Heart left ventricle (tissue), 16 donors: Measurements from ENCODE around the gene USF2. TPM values are rescaled to one million over a fixed set of nuclear protein-coding genes. Genes with fewer than 3 reads are reported as not detected.

Experiments used
- ATAC-seq, 4 donors: fragments of 200-7000 bp; cut with Tn5 transposase; one replicate each; pipeline ENCODE4 v1.9.1; 2020 to 2022; ENCODE audit warnings: moderate library complexity in 4 of 4, mild to moderate bottlenecking in 3 of 4, moderate number of reproducible peaks in 1 of 4
- DNase-seq, 5 donors: peaks; one replicate each; pipeline ENCODE4 v3.0.0-alpha.2; 2020
- H3K27ac ChIP-seq, 12 donors: fragments of 200-600 bp; sonication (generic) in 4 of 12; one replicate each; pipeline versions ENCODE4 v1.5.0 to v1.8.0; 2016 to 2022; ENCODE audit warnings: mild to moderate bottlenecking in 2 of 12
- H3K27me3 ChIP-seq, 9 donors: fragments of 200-600 bp; sonication (generic) in 2 of 9; one replicate each; pipeline versions ENCODE4 v1.5.1 to v1.8.0; 2016 to 2022; ENCODE audit warnings: mild to moderate bottlenecking in 3 of 9
- H3K36me3 ChIP-seq, 9 donors: fragments of 200-600 bp; sonication (generic) in 2 of 9; one replicate each; pipeline versions ENCODE4 v1.5.0 to v1.8.0; 2018 to 2022; ENCODE audit warnings: mild to moderate bottlenecking in 2 of 9
- H3K4me1 ChIP-seq, 12 donors: fragments of 200-600 bp; sonication (generic) in 4 of 12; one replicate each; pipeline versions ENCODE4 v1.5.0 to v1.8.0; 2016 to 2022; ENCODE audit warnings: mild to moderate bottlenecking in 3 of 12
- H3K4me3 ChIP-seq, 12 donors: fragments of 200-600 bp; sonication (generic) in 4 of 12; one replicate each; pipeline versions ENCODE4 v1.5.0 to v1.8.0; 2017 to 2022; ENCODE audit warnings: mild to moderate bottlenecking in 9 of 12, moderate library complexity in 4 of 12
- H3K9me3 ChIP-seq, 12 donors: fragments of 200-600 bp; sonication (generic) in 4 of 12; one replicate each; pipeline versions ENCODE4 v1.5.0 to v1.8.0; 2016 to 2022; ENCODE audit warnings: mild to moderate bottlenecking in 1 of 12
- CTCF ChIP-seq, 12 donors: fragments of 200-600 bp; sonication (generic) in 4 of 12; IDR thresholded peaks; one replicate each; pipeline versions ENCODE4 v1.5.0 to v1.8.0; 2018 to 2022; ENCODE audit warnings: antibody characterized with exemption in 12 of 12, mild to moderate bottlenecking in 5 of 12
- POLR2A ChIP-seq, 2 donors: fragments of 450-650 bp; IDR thresholded peaks; one replicate each; pipeline ENCODE4 v1.6.1; 2017; ENCODE audit warnings: antibody characterized with exemption in 2 of 2, mild to moderate bottlenecking in 2 of 2, moderate library complexity in 2 of 2
- WGBS, 4 donors: extraction: QIAGEN DNeasy Blood & Tissue Kit in 2 of 4; methylation state at CpG; one replicate each; pipeline versions ENCODE4 v1.1.5 to v1.1.7; 2013 to 2018; 5-methylcytosine and 5-hydroxymethylcytosine counted together
- intact Hi-C, 10 donors: fragments of 100-400 bp; cut with DNase I; formaldehyde crosslinking; loops; one replicate each; pipeline versions ENCODE4 v1.11.1 to v1.14.2; 2022
- polyA plus RNA-seq, 2 donors: library from polyadenylated mRNA; stranded (reverse); fragments of 200-250 nt; gene quantifications; one replicate each; pipeline ENCODE4 v1.2.3, GENCODE V29; 2013
- total RNA-seq, 9 donors: library from RNA; depleted of rRNA in 2 of 9; stranded (reverse); fragments of >200 nt in 2 of 9; fragmentation: NEBNext Ultra II Directional in 3 of 9; extraction: Animal tissue kit (Norgen Biotek cat#: 25700) in 3 of 9; gene quantifications; one replicate each; pipeline versions ENCODE4 v1.1.0 to v1.2.4, GENCODE V29; 2016 to 2023
- donor health status: ischemic (EF 13 %, LVEDD 7.1; RV severe dilation, severe dysfunction).
- donor health status: healthy with polysubstance abuse.
- donor health status: DM: no; HTN: yes; CAD: no.
- donor health status: DM: no; HTN: no; CAD: no.
- donor health status: ischemic (EF 25% LVEDD 6.9; RV normal size, moderate dysfunction).
- donor health status: ischemic (EF 25% LVEDD 5.7; RV mildly dilated, moderate dysfunction).
- donor health status: healthy.
- donor health status: DM: yes; HTN: yes; CAD: no.
- donor health status: ischemic (EF 35%, LVEDD 5.7; RV mildly dilated, moderate dysfunction).
- donor health status: nonischemic (EF 11% LVEDD 7.7; RV severe dilation, severe dysfunction).
- donor health status: DM: yes; HTN: yes; CAD: no.
- donor health status: PGD.
- donor health status: ischemic (EF 29% LVEDD 5.4; RV normal size, mild dysfunction).
- donor health status: nonischemic (EF 23%, LVEDD 6.1; RV moderate dilation, normal function).

USF2 gene
- total and polyA plus RNA-seq, 11 donors: 134 to 251 (median 159) TPM

GRCh38 chr19:35240327-35240726 lies 28.4 kb upstream of the USF2 start:
- ATAC-seq (no peak), DNase-seq (no peak)
- TF ChIP-seq POLR2A (IDR thresholded peaks at IDR 0.05) (no peak), CTCF (IDR thresholded peaks at IDR 0.05) (no peak)
- intact Hi-C loops: loop anchor here in 1 of 10 donors (10.0 kb wide), 1 partner anchor 86 kb away; the partner anchor contains the start of gene FXYD5
- peaks cover 0 to 15% (median 0%) of the 10 kb centered on the region in 12 donors for H3K4me1 ChIP-seq
- no peaks in the 10 kb centered on the region for H3K27me3 ChIP-seq
- WGBS, 4 donors: 88 to 95% (median 93%) methylated on average over 1 of the region's 1 CpG
- no peaks in the 10 kb centered on the region for H3K36me3 ChIP-seq
- H3K9me3 ChIP-seq: peaks cover 0 to 22% (median 5%) of the 10 kb centered on the region in 12 donors
- H3K4me3 ChIP-seq: no peak overlapping the region
- peak overlapping the region in 1 of 12 donors; percentile 64 for H3K27ac ChIP-seq

DNA sequence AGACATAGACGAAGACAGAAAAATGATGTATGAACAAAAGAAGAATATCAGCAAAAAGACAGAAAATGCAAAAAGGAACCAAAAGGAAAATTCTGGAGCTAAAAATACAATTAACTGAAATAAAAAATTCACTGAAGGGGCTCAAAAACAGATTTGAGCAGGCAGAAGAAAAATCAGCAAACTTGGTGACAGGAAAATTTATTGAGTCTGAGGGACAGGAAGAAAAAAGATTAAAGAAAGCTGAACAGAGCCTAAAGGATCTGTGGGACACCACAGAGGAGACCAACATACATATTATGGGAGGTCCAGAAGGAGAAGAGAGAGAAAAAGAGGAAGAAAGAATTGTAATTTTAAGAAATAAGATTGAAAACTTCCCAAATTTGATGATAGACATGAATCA lies 27.3 kb upstream of the USF2 start:
- Histone ChIP-seq H3K4me1 (peaks cover 0 to 16% (median 0%) of the 10 kb centered on the region in 12 donors), H3K36me3 (no peaks in the 10 kb centered on the region), H3K4me3 (no peak overlapping the region), H3K27ac (no peak overlapping the region), H3K9me3 (peaks cover 0 to 22% (median 6%) of the 10 kb centered on the region in 12 donors), H3K27me3 (peaks cover 0 to 4% (median 0%) of the 10 kb centered on the region in 9 donors)
- TF ChIP-seq POLR2A (IDR thresholded peaks at IDR 0.05) (no peak), CTCF (IDR thresholded peaks at IDR 0.05) (no peak)
- 88 to 95% (median 91%) methylated on average over 1 of the region's 1 CpG for WGBS, 4 donors
- ATAC-seq (no peak), DNase-seq (no peak)
- intact Hi-C loops: loop anchor here in 1 of 10 donors (10.0 kb wide), 1 partner anchor 87 kb away; the partner anchor contains the start of gene FXYD5

- TF ChIP-seq POLR2A (IDR thresholded peaks at IDR 0.05): no peak
- TF ChIP-seq CTCF (IDR thresholded peaks at IDR 0.05): no peak
- H3K4me1 ChIP-seq: peaks cover 0 to 35% (median 7%) of the 10 kb centered on the region in 12 donors
- intact Hi-C loops: loop anchor here in 1 of 10 donors (10.0 kb wide), 1 partner anchor 92 kb away; the partner anchor contains the start of gene FXYD5
- H3K27me3 ChIP-seq: peaks cover 12 to 30% (median 25%) of the 10 kb centered on the region in 9 donors
- WGBS, 4 donors: 58 to 67% (median 65%) methylated on average over 4 of the region's 4 CpGs
- H3K4me3 ChIP-seq: no peak overlapping the region
- peaks cover 0 to 7% (median 0%) of the 10 kb centered on the region in 9 donors for H3K36me3 ChIP-seq
- no peak for ATAC-seq
- no peak for DNase-seq
- peak overlapping the region in 1 of 12 donors; percentile 84 for H3K27ac ChIP-seq
- H3K9me3 ChIP-seq: peaks cover 0 to 10% (median 2%) of the 10 kb centered on the region in 12 donors
Observed at GRCh38 chr19:35246466-35247092, 22.2 kb upstream of the USF2 start.

DNA sequence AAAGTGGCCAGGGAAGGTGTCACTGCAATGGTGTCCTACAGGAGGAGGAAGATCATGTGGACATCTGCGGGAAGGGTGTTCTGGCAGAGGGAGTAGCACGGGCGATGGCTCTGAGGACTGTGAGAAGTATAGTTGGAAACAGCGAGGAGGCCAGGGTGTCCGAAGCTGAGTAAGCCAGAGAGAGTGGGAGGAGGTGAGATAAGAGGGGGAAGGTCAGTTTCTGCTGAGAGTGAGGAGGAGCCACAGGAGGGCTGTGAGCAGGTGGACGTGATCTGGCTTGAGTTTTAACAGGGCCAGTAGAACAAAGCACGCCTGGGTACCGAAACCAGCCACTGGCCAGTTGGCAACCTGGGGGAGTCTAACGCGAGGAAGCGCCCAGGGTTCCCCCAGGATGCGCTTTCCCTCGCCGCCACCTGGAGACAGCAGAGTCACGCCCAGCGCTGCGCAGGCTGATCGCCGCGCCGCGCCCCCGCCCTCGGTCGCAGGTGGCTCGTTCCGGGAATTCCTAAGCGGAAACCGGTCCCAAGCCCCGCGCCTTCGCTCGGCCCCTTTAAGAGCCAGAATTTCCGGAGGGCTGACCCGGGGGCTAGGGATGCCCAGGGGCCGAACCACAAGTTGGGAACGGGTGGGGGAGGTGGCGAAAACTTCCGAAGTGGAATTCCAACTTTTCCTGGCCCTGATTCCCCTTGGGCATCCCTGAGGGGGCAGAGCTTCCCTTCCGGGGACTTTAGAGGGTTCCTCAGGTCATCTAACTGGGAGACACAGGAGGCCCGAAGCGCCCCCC lies 21.0 kb upstream of the USF2 start:
- TF ChIP-seq POLR2A (IDR thresholded peaks at IDR 0.05) (no peak), CTCF (IDR thresholded peaks at IDR 0.05) (peak in 10 of 12 donors; percentile 6 to 44 (median 35))
- Histone ChIP-seq H3K4me1 (peaks cover 0 to 35% (median 7%) of the 10 kb centered on the region in 12 donors), H3K27ac (peak overlapping the region; percentile 7 to 84 (median 64)), H3K27me3 (peaks cover 12 to 30% (median 25%) of the 10 kb centered on the region in 9 donors), H3K36me3 (peaks cover 0 to 7% (median 0%) of the 10 kb centered on the region in 9 donors), H3K9me3 (peaks cover 0 to 5% (median 0%) of the 10 kb centered on the region in 12 donors), H3K4me3 (peak overlapping the region; percentile 34 to 70 (median 58))
- intact Hi-C loops: loop anchor here in 1 of 10 donors (10.0 kb wide), 1 partner anchor 93 kb away; the partner anchor contains the start of gene FXYD5
- DNase-seq (peak in 3 of 5 donors; percentile 47 to 54 (median 51)), ATAC-seq (peak; percentile 67 to 80 (median 76))
- 3 to 4% (median 3%) methylated on average over 32 to 42 of the region's 42 CpGs for WGBS, 4 donors
